NCI-H748 (cell line): ENCODE data around the gene IL1RAPL2.
"Not testable (repeated sequence)": the region's sequence is repeated elsewhere in the genome, so short reads cannot be mapped to it uniquely, and the experiment has no call there.

Experiments used
- DNase-seq: peaks from one replicate; lab custom pipeline; 2025; ENCODE audit not compliant: unreplicated experiment; lab: John Stamatoyannopoulos, UW

IL1RAPL2 gene

DNA sequence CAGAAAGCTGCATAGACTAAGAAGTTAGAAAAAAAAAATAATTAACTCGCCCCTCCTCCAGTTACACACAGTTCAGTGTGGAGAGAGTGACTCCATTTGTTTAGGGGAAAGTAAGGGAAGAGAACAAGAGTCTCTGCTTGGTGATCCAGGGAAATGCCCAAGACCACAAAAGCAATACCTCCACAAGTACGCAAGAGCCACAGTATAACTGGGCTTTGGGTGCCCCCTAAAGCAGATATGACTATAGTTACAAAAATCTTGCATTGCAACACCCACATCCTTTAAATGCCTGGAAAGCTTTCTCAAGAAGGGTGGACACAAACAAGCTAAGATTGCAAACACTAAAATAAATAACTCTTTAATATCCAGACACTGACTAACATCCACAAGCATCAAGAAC lies 1092.1 kb downstream of the IL1RAPL2 start:
- DNase-seq: no peak

DNA sequence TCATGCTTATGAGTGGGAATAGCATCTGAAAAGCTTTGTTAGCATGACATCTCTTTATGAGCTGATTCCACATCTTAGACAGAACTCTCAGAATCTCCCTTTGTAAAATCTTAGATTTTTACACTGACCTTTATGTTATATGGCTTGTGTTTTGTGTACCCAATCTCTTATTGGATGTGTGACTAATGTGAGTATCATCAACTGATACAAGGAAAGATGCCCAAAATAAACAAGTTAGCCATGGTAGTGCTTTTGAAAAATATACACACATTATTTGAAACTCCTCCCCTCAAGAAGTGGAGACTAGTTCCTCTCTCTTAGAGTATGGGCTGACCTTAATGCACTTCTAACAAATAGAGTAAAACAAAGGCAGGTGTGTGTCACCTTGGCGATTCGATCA lies 1096.2 kb downstream of the IL1RAPL2 start:
- no peak for DNase-seq

DNA sequence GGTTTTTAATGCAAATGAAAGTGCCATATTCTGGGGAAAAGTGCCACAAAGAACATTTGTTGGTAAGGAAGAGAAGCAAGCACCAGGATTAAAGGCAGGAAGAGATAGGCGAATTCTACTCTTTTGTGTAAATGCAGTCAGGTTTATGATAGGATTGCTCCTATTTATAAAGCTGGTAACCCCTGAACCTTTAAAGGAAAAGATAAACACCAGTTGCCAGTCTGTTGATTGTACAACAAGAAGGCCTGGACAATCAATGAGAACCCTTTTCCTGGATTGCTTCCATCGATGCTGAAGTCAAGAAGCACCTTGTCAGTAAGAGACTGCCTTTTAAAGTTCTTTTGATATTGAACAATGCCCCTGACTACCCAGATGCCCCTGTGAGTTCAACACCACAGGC lies 1098.2 kb downstream of the IL1RAPL2 start:
- no peak for DNase-seq

DNA sequence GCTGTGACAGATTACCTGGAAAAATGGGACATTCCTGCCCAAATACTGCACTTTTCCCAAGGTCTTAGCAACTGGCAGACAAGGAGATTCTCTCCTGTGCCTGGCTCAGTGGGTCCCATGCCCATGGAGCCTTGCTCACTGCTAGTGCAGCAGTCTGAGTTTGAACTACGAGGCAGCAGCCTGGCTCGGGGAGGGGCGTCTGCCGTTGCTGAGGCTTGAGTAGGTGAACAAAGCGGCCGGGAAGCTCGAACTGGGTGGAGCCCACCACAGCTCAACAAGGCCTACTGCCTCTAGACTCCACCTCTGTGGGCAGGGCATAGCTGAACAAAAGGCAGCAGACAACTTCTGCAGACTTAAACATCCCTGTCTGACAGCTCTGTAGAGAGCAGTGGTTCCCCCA lies 1118.3 kb downstream of the IL1RAPL2 start:
- DNase-seq: not testable (repeated sequence)

DNA sequence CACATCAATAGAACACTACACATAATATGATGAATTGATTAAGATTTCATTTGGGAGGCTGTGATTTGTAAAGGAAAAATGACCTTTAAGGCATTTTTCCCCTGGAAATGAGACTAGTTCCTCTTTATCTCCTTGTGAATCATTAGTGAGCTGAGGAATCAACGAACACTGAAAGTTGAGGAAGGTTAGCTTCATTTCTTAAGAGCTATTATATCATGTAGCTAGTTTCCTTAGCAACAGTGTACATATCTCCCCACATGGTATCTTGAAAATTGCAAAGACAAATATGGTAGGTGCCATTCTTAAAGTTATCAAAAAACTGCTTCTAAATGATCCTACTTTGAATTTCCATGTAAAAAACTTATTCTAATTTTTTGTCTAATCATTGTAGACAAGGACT lies 1128.8 kb downstream of the IL1RAPL2 start:
- DNase-seq: no peak

DNA sequence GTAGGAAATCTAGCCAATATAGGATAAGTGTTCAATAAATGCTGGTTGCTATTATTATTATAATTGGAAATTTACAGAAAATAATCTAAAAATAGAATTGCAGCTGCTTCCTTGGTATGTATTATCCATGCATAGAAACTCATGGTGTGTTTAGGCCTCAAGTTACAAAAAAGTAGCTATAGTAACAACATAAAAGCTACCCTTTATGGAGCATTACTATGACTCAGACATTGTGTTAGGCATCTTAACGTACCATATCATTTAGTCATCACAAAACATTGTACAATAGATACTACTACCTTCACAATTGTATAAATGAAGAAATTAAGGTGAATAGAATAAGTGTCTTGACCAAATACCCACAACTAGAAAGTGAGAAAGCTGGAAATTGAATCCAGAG lies 1129.5 kb downstream of the IL1RAPL2 start:
- DNase-seq: no peak

DNA sequence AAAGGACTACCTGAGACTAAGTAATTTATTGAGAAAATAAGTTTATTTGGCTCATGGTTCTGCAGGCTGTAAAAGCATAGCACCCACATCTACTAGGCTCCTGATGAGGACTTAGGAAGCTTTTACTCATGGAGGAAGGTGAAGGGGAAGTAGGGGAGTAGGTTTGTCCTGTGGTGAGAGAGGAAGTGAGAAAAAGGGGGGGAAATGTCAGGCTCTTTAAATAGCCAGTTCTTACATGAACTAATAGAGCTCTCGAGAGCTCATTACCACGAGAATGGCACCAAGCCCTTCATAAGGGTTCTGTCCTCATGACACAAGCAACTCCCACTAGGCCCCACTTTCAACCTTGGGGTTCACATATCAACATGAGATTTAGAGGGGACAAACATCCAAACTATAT lies 1130.9 kb downstream of the IL1RAPL2 start:
- DNase-seq: no peak

DNA sequence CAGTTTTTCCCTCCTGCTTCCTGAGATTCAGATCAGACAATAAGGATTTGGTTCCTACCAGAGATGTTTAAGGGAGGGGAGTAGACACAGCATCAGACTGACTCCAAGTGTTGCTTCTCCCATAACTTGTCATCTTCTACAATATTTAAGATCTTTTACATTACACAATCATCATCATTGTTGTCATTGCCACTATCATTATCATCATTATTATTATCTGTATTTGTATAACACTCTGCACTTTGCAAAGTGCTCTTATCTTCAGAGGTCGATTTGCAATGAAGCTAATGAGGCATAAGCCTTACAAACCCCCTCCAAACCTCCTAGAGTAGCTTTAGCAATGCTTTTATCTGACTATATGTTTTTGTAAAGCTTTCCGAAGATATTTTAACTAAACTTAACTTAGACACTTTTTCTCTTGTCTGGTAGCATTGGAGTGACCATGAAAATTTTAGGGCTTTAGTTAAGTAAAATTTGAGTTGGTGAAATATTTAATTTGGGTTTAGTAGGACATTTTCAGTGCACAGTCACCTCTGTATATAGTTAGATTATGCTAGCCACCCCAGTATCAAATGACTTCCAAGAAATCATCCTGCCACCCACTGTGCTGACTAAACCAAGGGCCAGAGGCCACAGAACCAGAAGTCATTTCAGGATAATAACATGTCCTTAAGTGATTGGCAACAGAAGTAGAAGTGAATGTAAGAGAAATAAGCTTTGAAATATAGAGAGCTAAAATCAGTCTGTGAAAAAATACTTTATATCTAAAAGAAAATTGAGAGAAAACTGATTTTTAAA lies 1132.2 kb downstream of the IL1RAPL2 start:
- DNase-seq: no peak

DNA sequence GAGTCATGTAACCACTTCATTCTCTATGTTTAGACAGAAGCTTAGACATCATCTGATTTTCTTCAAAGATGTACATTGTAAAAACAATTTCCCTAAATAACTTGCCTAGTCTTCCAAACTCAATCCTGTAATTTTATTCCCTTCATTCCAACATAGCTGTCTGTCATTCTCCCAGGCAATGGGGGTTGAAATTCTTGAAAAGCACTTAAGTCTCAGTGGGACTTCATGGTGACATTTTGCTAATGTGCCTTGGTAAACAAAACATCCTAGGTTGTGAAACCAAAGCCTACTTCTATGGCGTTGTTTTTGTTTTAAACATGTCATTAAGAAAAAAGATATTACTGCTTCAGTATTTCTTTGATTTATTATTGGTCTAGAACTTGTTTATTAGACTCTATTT lies 1134.3 kb downstream of the IL1RAPL2 start:
- no peak for DNase-seq

DNA sequence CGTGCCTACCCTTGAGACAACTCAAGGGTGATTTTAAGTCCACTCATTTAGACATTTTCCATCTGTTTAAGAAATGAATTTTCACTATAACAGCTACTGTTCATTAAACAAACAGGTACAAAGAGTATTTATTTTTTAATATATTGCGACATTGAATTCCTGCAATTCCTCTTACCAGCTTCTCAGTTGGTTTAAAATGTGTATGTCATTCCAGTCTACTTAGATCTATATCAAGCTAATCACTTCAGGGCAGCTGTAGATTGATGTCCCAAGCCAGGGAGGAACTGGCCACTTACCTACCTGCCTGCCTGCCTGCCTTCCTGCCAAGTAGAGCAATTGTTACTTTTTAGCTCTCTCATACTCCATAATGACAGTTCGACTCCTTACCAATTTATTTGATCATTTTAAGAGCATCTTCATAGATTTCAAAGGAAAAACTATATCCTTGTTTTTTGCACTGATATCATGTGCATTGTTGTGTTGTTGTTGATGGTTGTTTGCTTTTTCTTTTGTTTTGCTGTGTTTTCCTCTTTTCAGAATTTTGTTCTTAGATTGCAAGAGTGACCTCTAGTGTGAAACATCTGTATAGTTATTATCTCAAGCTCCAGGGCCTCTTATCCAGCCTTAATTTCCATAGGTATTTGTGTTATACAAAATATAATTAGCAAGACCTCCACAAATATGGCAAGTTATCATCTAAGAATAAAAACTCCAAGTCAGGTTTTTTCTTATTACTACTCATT lies 1135.5 kb downstream of the IL1RAPL2 start:
- no peak for DNase-seq

DNA sequence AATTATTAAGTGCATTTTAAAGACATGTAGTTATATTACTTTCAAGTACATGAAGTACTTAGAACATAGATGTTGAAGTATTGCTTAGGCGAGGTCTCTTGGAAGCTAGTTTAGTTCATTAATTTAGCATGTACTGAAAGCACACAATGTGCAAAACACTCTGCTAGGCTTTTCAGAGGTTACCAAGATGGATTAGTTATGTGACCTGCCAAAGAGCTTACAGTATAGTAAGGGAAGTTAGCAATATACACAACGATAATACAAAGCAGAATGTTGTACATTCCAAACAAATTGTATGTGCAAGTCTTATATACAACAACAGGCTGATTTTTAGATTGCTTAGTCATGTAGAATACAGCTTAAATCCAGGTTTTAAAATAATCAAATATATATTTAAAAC lies 1137.9 kb downstream of the IL1RAPL2 start:
- no peak for DNase-seq

DNA sequence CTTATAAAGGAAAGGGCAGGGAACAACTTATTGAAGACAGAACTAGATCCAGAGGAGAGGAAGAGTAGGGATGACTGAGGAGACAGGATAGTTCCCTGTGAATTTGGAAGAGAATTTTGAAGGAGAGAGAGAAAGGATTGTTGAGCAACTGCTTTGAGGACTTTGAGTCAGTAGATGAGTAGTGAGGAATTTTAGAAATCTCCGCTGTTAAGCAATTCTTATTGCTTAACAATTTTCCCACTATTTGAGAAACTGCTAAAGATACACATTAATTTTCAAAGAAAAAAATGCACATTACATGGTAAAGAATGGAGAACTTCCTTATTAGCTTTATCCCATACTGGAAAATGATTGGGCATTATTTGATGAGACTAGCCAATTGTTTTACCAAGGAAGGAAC lies 1140.0 kb downstream of the IL1RAPL2 start:
- DNase-seq: no peak

DNA sequence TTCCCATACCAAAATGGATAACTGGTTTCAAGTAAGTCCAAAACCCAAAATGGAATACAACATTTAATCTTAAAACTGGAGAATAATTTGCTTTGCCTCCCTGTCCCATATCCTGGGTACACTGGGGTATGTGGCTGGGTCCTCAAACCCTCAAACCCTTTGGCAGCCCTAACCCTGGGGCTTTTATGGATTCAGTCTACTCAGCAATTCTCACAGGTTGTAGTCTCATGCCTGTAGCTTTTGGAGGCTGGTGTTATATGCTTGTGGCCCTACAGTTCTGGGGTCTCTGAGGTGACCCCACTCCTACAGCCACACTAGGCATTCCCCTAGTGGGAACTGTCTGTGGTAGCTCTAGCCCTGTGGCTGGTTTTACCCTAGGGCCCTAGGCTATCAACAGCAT lies 1145.8 kb downstream of the IL1RAPL2 start:
- DNase-seq: no peak

DNA sequence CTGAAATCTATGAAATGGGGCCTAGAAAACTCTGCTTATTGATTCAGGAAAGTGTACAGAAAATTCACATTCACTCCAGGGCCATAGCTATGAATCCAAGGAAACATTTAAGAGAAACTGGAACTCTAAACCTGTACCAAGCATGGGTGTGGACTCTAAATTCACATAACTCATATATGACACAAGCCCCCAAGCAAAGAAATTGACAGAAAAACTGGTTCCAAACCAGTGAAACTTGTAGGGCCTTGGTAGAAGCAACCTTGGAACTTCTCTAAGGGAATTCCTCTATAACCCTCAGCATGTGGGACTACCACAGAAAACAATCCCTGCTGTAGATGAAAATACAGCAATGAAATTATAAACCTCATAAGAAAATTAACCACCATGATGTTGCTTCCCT lies 1149.7 kb downstream of the IL1RAPL2 start:
- no peak for DNase-seq

DNA sequence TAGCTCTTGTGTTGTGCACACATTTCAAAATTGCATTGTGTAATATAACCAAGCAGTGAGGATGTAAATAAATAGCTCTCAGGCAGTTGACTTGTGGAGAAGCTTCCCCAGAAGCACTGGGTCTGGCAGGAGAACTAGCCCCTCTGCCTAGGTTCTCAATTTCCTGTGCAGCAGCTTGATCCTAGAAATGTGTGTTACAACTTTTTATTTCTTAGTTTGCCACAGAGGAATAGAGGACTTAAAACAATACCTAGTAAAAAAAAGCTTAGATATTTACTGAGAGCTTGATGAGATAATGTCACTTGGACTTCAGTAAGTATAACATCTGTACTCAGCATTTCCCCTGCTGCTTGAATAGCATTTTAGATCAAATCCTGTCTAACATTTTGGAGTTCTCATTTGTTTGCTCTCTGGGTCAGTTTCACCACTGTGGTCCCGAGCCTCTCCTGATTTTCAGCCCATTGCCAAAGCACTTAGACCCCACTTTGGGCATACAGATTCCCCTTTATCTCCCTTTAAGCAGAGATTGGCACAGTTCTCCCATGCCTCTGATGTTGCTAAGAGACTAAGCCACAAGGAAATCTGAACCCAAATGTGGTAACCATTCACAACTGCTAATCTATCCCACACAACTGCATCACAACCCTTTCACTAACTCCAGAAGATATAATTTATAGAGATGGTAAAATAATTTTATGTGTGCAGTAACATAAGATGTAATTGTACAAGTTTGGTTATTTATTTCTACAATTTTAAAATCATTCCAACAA lies 1158.2 kb downstream of the IL1RAPL2 start:
- DNase-seq: no peak

DNA sequence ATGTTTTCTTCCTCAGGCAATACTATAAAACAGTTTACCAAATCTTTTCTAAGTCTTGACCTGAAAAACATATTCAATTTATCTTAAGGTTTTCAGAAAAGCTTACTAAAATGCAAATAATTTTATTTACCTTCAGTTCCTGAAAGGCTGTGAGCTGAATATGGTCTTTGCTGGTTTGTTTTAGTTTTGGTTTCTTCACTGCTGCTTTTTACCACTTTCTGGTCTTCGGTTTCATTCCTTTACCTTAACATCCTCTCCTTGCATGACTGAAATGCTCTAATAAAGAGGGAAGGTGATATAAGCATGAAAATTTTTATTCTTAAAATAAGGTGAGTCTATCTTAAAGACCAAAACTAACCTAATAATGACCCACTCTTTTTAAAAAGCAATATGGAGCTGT lies 1159.2 kb downstream of the IL1RAPL2 start:
- no peak for DNase-seq

DNA sequence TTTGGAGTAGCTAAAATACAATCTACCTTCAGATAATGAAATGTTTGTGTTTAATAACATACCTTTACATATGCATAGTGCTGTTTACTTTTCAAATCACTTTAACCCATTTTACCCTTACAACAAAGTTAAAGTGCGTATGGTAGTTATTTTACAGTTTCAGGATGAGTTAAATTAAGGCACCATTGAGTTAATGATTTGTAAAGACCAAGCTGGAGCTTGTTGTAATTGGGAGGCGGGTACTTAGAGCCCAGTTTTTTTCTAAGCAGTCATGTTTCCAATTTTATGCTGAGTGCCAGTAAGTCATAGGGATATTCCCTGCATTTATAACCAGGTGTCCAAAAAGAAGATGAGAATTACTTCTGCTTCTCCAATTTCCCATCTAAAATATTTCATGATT lies 1172.2 kb downstream of the IL1RAPL2 start:
- no peak for DNase-seq

DNA sequence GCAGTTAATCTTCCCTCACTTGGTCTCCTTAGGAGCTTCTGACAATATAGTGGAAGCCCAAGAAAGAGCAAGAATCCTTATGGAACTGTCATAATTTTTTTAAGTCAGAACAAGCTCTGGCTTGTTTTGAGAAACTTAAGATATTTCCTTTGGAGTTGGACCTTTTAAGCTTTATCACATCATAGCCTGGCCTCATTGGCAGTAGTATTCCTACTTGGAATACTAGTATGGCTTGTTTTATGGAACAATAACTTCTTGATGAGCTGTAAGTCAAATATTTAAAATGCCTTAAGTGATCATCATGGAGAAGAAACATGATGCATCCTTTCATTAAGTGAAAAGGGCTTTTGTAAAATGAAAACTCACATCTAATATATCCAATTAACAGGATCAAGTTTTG lies 1178.3 kb downstream of the IL1RAPL2 start:
- DNase-seq: no peak

DNA sequence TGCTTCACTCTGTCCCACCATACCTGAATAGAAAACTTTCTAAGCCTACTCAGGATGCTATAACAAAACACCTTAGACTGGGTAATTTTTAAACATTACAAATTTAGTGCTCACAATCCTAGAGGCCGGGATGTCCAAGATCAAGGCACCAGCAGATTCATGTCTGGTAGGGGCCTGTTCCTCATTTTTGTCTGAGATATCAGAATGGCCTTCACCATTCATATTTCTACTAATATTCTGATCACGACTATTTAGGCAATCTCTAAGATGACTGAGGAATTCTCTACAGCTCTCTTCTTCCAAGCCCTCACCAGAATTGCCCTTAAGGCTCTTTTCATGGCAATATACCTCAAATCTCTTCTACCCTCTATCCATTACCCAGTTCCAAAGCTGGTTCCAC lies 1178.9 kb downstream of the IL1RAPL2 start:
- DNase-seq: no peak

DNA sequence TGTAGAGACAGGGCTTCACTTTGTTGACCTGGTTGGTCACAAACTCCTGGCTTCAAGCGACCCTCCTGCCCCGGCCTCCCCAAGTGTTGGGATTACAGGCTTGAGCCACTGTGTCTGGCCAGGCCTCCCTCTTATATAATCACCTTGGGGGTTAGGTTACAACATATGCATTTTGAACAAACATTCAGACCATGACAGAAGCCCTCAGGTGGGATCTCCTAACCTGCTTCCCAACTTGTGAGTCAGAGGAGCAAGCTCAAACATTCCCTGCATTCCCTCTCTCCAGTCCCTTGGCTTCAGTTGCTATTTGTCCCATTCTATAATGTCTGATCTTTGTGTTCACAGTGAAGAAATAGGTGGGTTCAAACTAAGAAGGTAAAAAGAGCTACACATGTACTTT lies 1179.9 kb downstream of the IL1RAPL2 start:
- no peak for DNase-seq

DNA sequence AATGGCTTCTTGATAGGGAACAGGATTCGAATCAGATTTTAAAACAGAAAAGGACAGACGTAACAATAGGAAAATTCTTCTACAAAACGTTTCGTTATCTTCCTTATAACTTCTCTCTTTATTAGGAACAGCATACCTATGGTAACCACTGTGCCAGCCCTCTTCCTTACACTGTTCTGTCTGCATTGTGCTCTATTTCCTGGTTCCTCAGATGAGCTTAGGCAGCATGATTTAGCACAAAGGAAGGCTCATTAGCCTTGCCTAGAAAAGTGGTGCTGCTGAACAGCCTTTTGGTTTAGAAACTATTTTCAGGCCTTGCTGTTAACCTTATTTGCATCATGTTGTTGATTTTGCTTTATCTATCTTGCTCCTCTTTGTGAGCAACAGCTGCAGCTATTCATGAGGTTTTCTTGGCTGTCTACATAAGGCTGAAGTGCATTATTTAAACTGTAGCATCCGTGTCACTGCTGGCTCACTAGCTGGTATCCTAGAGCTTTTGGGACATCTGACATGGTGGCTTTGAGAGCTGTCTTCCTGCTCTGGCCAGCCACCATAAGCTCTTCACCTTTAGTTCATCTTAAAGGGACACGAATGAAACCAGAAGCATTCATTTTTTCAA lies 1186.4 kb downstream of the IL1RAPL2 start:
- no peak for DNase-seq
